Type B pancreatic cell (in vitro differentiated cells): ENCODE results near the gene MEF2A. TPM values are rescaled to one million over a fixed set of nuclear protein-coding genes. Genes with fewer than 3 reads are reported as not detected.

Experiments
- DNase-seq: peaks from one replicate; pipeline ENCODE4 v3.0.0; 2021; ENCODE audit warnings: mixed read lengths; ENCODE audit not compliant: unreplicated experiment; ENCODE audit errors: extremely low spot score
- H3K27ac Mint-ChIP-seq: 2 replicates; pipeline ENCODE4 v1.8.0; 2021; ENCODE audit warnings: mild to moderate bottlenecking, mixed read lengths
- H3K27me3 Mint-ChIP-seq: 2 replicates; pipeline ENCODE4 v1.8.0; 2021; ENCODE audit warnings: mixed read lengths
- H3K36me3 Mint-ChIP-seq: 2 replicates; pipeline ENCODE4 v1.8.0; 2021; ENCODE audit warnings: mixed read lengths
- H3K4me1 Mint-ChIP-seq: one replicate; pipeline ENCODE4 v1.8.0; 2021; ENCODE audit warnings: mixed read lengths; ENCODE audit not compliant: unreplicated experiment
- H3K4me3 Mint-ChIP-seq: 2 replicates; pipeline ENCODE4 v1.8.0; 2021; ENCODE audit warnings: mild to moderate bottlenecking, mixed read lengths
- H3K9me3 Mint-ChIP-seq: 2 replicates; pipeline ENCODE4 v1.8.0; 2021; ENCODE audit warnings: mixed read lengths
- CTCF ChIP-seq: fragments of 200-600 bp; sonication (generic); conservative IDR thresholded peaks from 2 replicates; pipeline ENCODE4 v1.5.0; 2021; ENCODE audit warnings: antibody characterized with exemption, mild to moderate bottlenecking
- total RNA-seq: library from RNA; stranded (reverse); gene quantifications from 2 replicates; pipeline ENCODE4 v1.2.1, GENCODE V29; 2021; ENCODE audit warnings: low replicate concordance

The MEF2A gene
- total RNA-seq, 1 donor from 2014 or later: 26.0 TPM

- no peak for DNase-seq
- Mint-ChIP-seq H3K36me3 (peaks cover 24% of the 10 kb centered on the region), H3K9me3 (no peaks in the 10 kb centered on the region), H3K4me1 (peaks cover 8% of the 10 kb centered on the region), H3K27ac (no peak overlapping the region), H3K27me3 (no peaks in the 10 kb centered on the region), H3K4me3 (no peak overlapping the region)
- TF ChIP-seq CTCF: no peak
Observed at GRCh38 chr15:99717161-99718009, 151.6 kb downstream of the MEF2A start.

- Mint-ChIP-seq H3K4me1 (peaks cover 8% of the 10 kb centered on the region), H3K4me3 (no peak overlapping the region), H3K36me3 (peaks cover 22% of the 10 kb centered on the region), H3K27me3 (no peaks in the 10 kb centered on the region), H3K9me3 (no peaks in the 10 kb centered on the region), H3K27ac (no peak overlapping the region)
- TF ChIP-seq CTCF: no peak
- DNase-seq: no peak
Observed at GRCh38 chr15:99718421-99718820, 152.6 kb downstream of the MEF2A start.

- H3K9me3 Mint-ChIP-seq: peaks cover 4% of the 10 kb centered on the region
- H3K36me3 Mint-ChIP-seq: peaks cover 28% of the 10 kb centered on the region
- peaks cover 8% of the 10 kb centered on the region for H3K4me1 Mint-ChIP-seq
- H3K27ac Mint-ChIP-seq: no peak overlapping the region
- no peaks in the 10 kb centered on the region for H3K27me3 Mint-ChIP-seq
- TF ChIP-seq CTCF: no peak
- no peak for DNase-seq
- no peak overlapping the region for H3K4me3 Mint-ChIP-seq
Observed at GRCh38 chr15:99719096-99719541, 153.3 kb downstream of the MEF2A start.

GRCh38 chr15:99720533-99720932 is 154.7 kb downstream of the MEF2A start:
- H3K27me3 Mint-ChIP-seq: no peaks in the 10 kb centered on the region
- no peak overlapping the region for H3K27ac Mint-ChIP-seq
- peaks cover 30% of the 10 kb centered on the region for H3K36me3 Mint-ChIP-seq
- peaks cover 4% of the 10 kb centered on the region for H3K9me3 Mint-ChIP-seq
- DNase-seq: no peak
- peaks cover 3% of the 10 kb centered on the region for H3K4me1 Mint-ChIP-seq
- H3K4me3 Mint-ChIP-seq: no peak overlapping the region
- no peak for TF ChIP-seq CTCF

GRCh38 chr15:99721104-99721778 is 155.5 kb downstream of the MEF2A start:
- Mint-ChIP-seq H3K4me3 (no peak overlapping the region), H3K27ac (no peak overlapping the region), H3K9me3 (peaks cover 4% of the 10 kb centered on the region), H3K27me3 (no peaks in the 10 kb centered on the region), H3K4me1 (no peaks in the 10 kb centered on the region), H3K36me3 (peaks cover 28% of the 10 kb centered on the region)
- no peak for TF ChIP-seq CTCF
- DNase-seq: no peak
